Measurements from ENCODE around the gene KCNJ5.

The KCNJ5 gene

DNA sequence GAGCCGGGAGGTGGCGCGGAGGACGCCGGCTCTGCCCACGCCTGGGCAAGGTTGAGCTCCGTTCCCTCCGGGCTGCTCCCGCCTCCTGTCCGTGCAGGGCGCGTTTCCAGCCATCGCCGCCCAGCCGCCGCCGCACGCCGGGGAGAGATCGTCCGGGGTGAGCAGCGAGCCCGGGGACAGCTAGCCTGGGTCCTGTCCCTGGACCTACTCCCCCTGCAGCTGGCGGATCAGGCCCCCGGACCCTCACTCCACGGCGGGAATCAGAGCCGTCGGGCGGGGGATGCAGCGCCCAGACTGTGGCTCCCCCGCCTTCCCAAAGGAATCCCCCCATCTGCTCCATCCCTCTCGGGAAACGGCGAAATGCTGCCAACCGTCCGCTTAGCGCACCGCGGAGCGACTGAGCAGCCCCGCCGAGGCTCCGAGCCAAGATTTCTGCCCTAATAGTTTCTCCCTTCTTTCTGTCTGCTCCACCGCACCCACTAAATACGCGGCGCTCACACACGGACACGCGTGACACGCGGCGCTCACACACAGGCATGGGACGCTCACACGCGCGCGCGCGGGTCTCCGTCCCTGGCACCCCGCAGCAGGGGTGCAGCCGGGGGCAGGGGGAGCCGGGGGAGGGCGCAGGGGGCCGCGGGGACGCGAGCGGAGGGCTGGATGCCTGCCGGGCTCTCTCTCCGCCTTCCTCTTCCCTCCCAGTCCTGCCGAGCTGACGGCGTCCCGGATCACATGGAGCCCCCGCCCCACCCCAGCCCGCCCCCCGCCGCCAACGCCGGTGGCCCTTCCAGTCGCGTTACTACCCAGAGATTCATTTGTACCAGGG, at the start of gene KCNJ5:
KCNJ5 (plus strand) TSS at position 814 of the 826 bp plus-strand sequence. CDS start 19,918 bp downstream, outside the sequence.
- DNase-seq (ENCODE audit: low read depth), result no peak

GRCh38 chr11:128841461-128842072, 49.6 kb upstream of the KCNJ5 start:
- DNase-seq (ENCODE audit: low read depth), result no peak

- DNase-seq (ENCODE audit: low read depth), result no peak
These were observed 47.9 kb upstream of the KCNJ5 start for GRCh38 chr11:128843198-128843785.

DNA sequence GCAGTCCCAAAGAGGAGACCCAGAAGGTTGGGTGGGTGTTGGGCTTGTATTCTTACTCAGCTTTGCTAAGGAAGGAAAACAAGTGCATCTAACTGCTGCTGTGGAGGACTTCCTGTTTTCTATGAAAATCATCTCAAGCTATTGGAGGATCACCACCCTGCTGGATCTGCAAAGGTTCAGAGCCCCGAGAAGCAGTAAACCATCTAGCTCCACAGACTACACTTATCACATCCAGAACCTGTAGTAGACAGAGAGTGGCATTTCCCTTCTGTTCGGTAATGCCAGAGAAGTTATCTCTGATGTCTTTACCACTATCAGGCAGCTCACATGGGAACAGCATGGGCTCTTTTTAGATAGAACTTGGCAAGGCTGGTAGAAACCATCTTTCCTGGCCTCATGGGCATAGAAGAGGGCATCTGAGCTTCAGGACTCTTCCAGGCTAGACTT, 45.8 kb upstream of the KCNJ5 start:
- no peak for DNase-seq (ENCODE audit: low read depth)

DNA sequence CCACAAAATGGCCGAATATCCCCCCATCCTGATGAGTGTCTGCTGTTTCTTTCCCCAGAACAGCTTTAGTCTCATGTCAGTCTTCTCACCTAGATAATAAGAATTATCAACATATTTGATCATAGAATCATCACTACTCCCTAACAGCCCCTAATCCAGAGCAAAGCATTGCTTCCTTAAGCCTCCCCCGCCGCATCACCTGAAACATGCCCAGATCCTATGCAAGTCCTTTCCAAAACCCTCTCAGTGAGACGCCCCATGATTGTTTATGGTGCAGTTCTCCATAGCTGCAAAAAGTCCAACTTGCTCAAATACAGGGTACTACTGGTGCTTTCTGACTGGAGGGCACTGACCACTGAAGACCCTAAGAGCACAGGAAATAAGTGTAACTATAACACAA, 44.2 kb upstream of the KCNJ5 start:
- DNase-seq (ENCODE audit: low read depth), result no peak

DNA sequence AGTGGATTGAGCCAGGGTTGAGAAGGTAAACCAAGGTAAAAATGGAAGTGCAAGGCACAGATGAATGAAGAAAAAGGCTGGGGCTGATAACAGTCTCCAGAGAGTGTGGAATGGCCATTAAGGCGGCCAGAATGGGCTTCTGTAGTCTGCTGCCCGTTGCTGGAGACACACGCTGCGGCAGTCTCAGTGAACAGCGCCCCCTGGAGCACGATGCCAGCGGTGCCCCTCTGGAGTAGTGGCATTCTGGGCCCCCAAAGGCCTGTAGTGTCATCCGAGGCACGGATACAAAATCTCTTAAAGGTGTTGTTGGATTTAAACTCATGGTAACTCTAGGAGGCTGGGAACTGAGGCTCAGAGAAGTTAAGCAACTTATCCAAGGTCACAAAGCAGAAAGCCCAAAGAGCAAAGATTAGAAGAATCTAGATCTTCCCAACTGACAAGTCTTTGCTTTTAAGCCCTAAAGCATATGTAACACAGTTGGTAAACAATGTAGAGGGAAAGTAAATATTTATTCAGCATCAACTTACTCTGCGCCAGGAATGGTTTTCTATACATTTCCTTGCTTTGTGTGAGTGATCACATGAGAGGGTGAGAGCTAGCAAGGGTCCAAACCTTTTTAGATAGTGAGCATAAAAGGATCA, 42.2 kb upstream of the KCNJ5 start:
- peak; percentile 63 for DNase-seq (ENCODE audit: low read depth)

- DNase-seq (ENCODE audit: low read depth), result no peak
These were observed 38.7 kb upstream of the KCNJ5 start for GRCh38 chr11:128852327-128853023.

GRCh38 chr11:128853559-128853958, 37.6 kb upstream of the KCNJ5 start:
- DNase-seq (ENCODE audit: low read depth), result no peak

DNA sequence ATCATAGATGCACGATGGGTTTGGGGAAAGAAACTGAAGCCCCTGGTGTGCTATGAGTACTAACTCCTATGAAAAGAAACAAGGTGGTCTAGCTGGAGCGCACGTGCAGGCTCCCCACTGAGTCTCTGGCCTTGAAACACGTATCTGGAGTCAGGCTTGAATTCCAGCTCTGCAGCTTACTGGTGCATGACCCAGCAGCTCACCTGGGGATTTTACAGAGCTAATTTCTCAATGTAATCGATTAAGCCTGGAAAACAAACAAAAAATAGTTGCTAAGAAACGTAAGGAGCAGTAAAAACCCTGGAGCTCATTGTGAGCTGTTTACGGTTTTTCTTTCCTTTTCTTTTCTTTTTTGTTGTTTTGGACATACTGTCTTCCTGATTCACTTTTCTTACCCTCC, 36.3 kb upstream of the KCNJ5 start:
- no peak for DNase-seq (ENCODE audit: low read depth)

- DNase-seq (ENCODE audit: low read depth), result no peak
These were observed 34.9 kb upstream of the KCNJ5 start for GRCh38 chr11:128856241-128856640.

- no peak for DNase-seq (ENCODE audit: low read depth)
These were observed 33.8 kb upstream of the KCNJ5 start for GRCh38 chr11:128857341-128857740.

GRCh38 chr11:128859563-128860441, 31.4 kb upstream of the KCNJ5 start:
- DNase-seq (ENCODE audit: low read depth), result peak; percentile 82

GRCh38 chr11:128860571-128861361, 30.4 kb upstream of the KCNJ5 start:
- no peak for DNase-seq (ENCODE audit: low read depth)

GRCh38 chr11:128862406-128862805, 28.8 kb upstream of the KCNJ5 start:
- no peak for DNase-seq (ENCODE audit: low read depth)

DNA sequence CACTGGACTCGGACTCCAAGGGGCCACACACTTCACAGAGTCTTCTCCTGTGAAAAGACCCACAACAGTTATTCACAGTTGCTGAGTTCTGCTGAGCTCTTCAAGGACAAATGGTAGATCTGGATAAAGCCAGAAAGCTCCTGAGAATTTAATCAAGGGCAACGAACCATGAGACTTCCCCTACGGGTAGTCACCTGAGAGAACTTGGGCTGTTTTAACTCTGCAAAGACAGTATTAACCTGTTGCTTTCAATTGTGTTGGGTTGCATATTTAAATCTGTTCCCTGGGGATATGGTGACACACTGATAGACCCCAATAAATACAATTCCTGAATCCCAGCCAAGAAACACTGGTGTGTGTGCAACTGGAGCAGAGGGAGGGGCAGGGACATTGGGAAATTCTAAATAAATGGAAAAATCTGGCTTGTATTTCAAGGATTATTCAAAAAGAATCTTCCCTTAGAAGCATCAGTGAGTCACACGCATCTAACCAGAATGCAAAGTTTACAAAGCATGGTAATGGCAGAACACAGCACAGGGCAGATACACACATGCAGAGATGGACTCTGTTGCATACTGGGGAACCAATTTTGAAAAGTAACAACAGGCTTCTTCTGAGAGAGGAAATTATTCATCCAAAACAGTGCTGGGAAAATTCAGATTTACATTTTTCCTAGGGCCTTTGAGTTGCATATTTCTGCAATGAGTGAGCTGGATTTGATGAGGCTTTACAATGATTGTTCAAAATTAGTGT, 28.1 kb upstream of the KCNJ5 start:
- DNase-seq (ENCODE audit: low read depth), result no peak

GRCh38 chr11:128865490-128865889, 25.7 kb upstream of the KCNJ5 start:
- DNase-seq (ENCODE audit: low read depth), result no peak

DNA sequence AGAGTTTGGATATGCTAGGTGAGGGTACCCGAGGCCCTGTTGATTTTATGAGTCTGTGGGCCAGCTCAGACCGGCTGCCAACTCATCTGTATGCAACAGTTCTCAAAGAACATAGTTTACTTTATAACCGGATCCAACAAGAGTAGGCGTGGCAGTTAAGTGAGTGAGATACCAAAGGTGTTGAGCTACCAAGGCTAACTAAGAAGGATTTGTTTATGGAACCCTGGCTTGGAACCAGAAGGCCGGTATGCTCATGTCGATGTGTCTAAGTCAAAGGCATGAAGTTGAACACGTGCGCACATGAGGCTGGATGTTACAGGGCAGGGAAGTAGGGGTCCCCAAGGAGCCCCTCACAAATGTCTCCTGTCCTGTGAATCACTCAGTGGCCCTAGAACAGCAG, 23.9 kb upstream of the KCNJ5 start, which contains the start of gene KCNJ1:
KCNJ1 (minus strand) TSS at position 20 of the 400 bp plus-strand sequence. CDS start 27,053 bp downstream, outside the sequence.
- no peak for DNase-seq (ENCODE audit: low read depth)

GRCh38 chr11:128868841-128869671, 22.1 kb upstream of the KCNJ5 start:
- no peak for DNase-seq (ENCODE audit: low read depth)

All from activated T-cell treated with anti-CD3 and anti-CD28 coated beads for 48 hours (primary cell).